IMR-90 (cell line): ENCODE measurements around the gene SNRPE. TPM values are rescaled to one million over a fixed set of nuclear protein-coding genes. Genes with fewer than 3 reads are reported as not detected.

Experiments used
- ATAC-seq: fragments of 200-7000 bp; cut with Tn5 transposase; 2 replicates; pipeline ENCODE4 v1.9.1; 2020; ENCODE audit warnings: low read depth, mild to moderate bottlenecking, moderate library complexity
- BruUV-seq: library from RNA; stranded (reverse); fragments of 400-500 nt; replicated peaks from 2 replicates; lab custom pipeline; 2021; lab: Mats Ljungman, UMichigan
- CTCF ChIA-PET: fragments of 300-600 bp; formaldehyde crosslinking; extraction: SDS; loops from one replicate; lab custom pipeline; 2021; ENCODE audit warnings: antibody characterized with exemption; lab: Yijun Ruan, JAX
- POLR2A ChIA-PET: fragments of 300-600 bp; sonication (Branson Sonifier 250); formaldehyde crosslinking; loops from one replicate; lab custom pipeline; 2022; ENCODE audit warnings: antibody characterized with exemption; ENCODE audit not compliant: unreplicated experiment; lab: Charles Lee
- DNase-seq: peaks from one replicate; pipeline ENCODE4 v3.0.0; 2013
- H2AFZ ChIP-seq: replicated peaks from 2 replicates; pipeline ENCODE3; 2013; ENCODE audit warnings: low read length, mild to moderate bottlenecking; ENCODE audit not compliant: poor library complexity
- H2AK5ac ChIP-seq: 2 replicates; pipeline ENCODE4 v1.6.1; 2013; ENCODE audit warnings: low read depth, low read length, inconsistent platforms
- H2AK9ac ChIP-seq: replicated peaks from 2 replicates; pipeline ENCODE3; 2013; ENCODE audit warnings: mild to moderate bottlenecking, low read depth, low read length, moderate library complexity; ENCODE audit not compliant: poor library complexity
- H2BK120ac ChIP-seq: 2 replicates; pipeline ENCODE4 v1.6.1; 2013; ENCODE audit warnings: low read depth, low read length, inconsistent platforms
- H2BK15ac ChIP-seq: 3 replicates; pipeline ENCODE4 v1.6.1; 2013; ENCODE audit warnings: low read depth, low read length, inconsistent platforms
- H2BK20ac ChIP-seq: 2 replicates; pipeline ENCODE4 v1.6.1; 2013; ENCODE audit warnings: low read depth, mild to moderate bottlenecking, inconsistent platforms, low read length, moderate library complexity
- H2BK5ac ChIP-seq: 2 replicates; pipeline ENCODE4 v1.6.1; 2013; ENCODE audit warnings: mild to moderate bottlenecking, low read depth, low read length, inconsistent platforms; ENCODE audit not compliant: poor library complexity, severe bottlenecking
- H3K14ac ChIP-seq: replicated peaks from 2 replicates; pipeline ENCODE4 v1.6.1; 2013; ENCODE audit warnings: low read depth, low read length, inconsistent platforms
- H3K18ac ChIP-seq: 2 replicates; pipeline ENCODE4 v1.6.1; 2013; ENCODE audit warnings: low read depth, low read length, control low read depth
- H3K23ac ChIP-seq: 2 replicates; pipeline ENCODE4 v1.6.1; 2013; ENCODE audit warnings: low read depth, low read length, inconsistent platforms
- H3K27ac ChIP-seq: 2 replicates; pipeline ENCODE4 v1.5.1; 2013; ENCODE audit warnings: mild to moderate bottlenecking, control low read depth, low read length; ENCODE audit not compliant: insufficient read depth
- H3K27me3 ChIP-seq: 2 replicates; pipeline ENCODE4 v1.6.1; 2013; ENCODE audit warnings: low read length; ENCODE audit not compliant: control insufficient read depth, insufficient read depth
- H3K36me3 ChIP-seq: 2 replicates; pipeline ENCODE4 v1.6.1; 2013; ENCODE audit warnings: low read length, mixed read lengths; ENCODE audit not compliant: control insufficient read depth, insufficient read depth
- H3K4ac ChIP-seq: 2 replicates; pipeline ENCODE4 v1.6.1; 2013; ENCODE audit warnings: low read depth, low read length, inconsistent platforms
- H3K4me1 ChIP-seq: 2 replicates; pipeline ENCODE4 v1.6.1; 2013; ENCODE audit warnings: low read length, mixed read lengths; ENCODE audit not compliant: control insufficient read depth, insufficient read depth
- H3K4me2 ChIP-seq: 2 replicates; pipeline ENCODE4 v1.6.1; 2013; ENCODE audit warnings: low read depth, mild to moderate bottlenecking, control low read depth, low read length, moderate library complexity
- H3K4me3 ChIP-seq: 2 replicates; pipeline ENCODE4 v1.5.1; 2013; ENCODE audit warnings: low read depth, mild to moderate bottlenecking, control low read depth, low read length, moderate library complexity; ENCODE audit not compliant: insufficient read depth
- H3K56ac ChIP-seq: 2 replicates; pipeline ENCODE4 v1.6.1; 2013; ENCODE audit warnings: low read length, inconsistent platforms; ENCODE audit not compliant: insufficient read depth; ENCODE audit errors: extremely low read depth
- H3K79me1 ChIP-seq, 2 experiments: 2 replicates each; pipeline ENCODE4 v1.6.1; 2013; ENCODE audit warnings: low read length in 2 of 2, inconsistent platforms in 1 of 2, low read depth in 1 of 2
- H3K9ac ChIP-seq: 2 replicates; pipeline ENCODE4 v1.6.1; 2013; ENCODE audit warnings: low read depth, low read length, control low read depth
- H3K9me1 ChIP-seq: 2 replicates; pipeline ENCODE4 v1.6.1; 2013; ENCODE audit warnings: low read length, inconsistent platforms; ENCODE audit not compliant: insufficient read depth
- H3K9me3 ChIP-seq: 2 replicates; pipeline ENCODE4 v1.6.1; 2013; ENCODE audit warnings: low read length; ENCODE audit not compliant: control insufficient read depth, insufficient read depth
- H4K20me1 ChIP-seq: 2 replicates; pipeline ENCODE4 v1.6.1; 2013; ENCODE audit warnings: low read length, inconsistent platforms; ENCODE audit not compliant: insufficient read depth
- H4K5ac ChIP-seq: 2 replicates; pipeline ENCODE4 v1.6.1; 2013; ENCODE audit warnings: mild to moderate bottlenecking, low read depth, low read length, control low read depth
- H4K8ac ChIP-seq, 2 experiments: 2 replicates each; pipeline ENCODE4 v1.6.1; 2013; ENCODE audit warnings: low read depth in 2 of 2, low read length in 2 of 2, control low read depth in 1 of 2, inconsistent platforms in 1 of 2
- H4K91ac ChIP-seq: 2 replicates; pipeline ENCODE4 v1.6.1; 2013; ENCODE audit warnings: low read depth, low read length, inconsistent platforms; ENCODE audit not compliant: insufficient read depth
- CEBPB ChIP-seq: IDR thresholded peaks from 2 replicates; pipeline ENCODE4 v1.6.1; 2012; ENCODE audit warnings: low read depth, low read length, improper control_type of control experiment
- MAFK ChIP-seq: IDR thresholded peaks from 2 replicates; pipeline ENCODE4 v1.6.1; 2012; ENCODE audit warnings: low read depth, low read length, improper control_type of control experiment
- MAZ ChIP-seq: IDR thresholded peaks from 2 replicates; pipeline ENCODE4 v1.6.1; 2012; ENCODE audit warnings: low read depth, mild to moderate bottlenecking, low read length, improper control_type of control experiment, moderate library complexity, borderline replicate concordance
- RAD21 ChIP-seq: IDR thresholded peaks from 2 replicates; pipeline ENCODE4 v1.6.1; 2012; ENCODE audit warnings: low read length, improper control_type of control experiment
- WGBS, 2 experiments: methylation state at CpG; one replicate each; pipeline versions ENCODE4 v1.1.5 to v1.1.7; 2013; ENCODE audit warnings: missing lambda C conversion rate in 2 of 2; ENCODE audit not compliant: insufficient read length in 1 of 2; ENCODE audit errors: extremely low coverage in 2 of 2; 5-methylcytosine and 5-hydroxymethylcytosine counted together
- dilution Hi-C: fragments of 300-500 bp; cut with HindIII; formaldehyde crosslinking; loops from one replicate; pipeline ENCODE4 v1.14.3; 2018; ENCODE audit warnings: low sequenced_read_pairs; ENCODE audit not compliant: unreplicated experiment
- in situ Hi-C: fragments of 300-500 bp; cut with MboI; formaldehyde crosslinking; loops from 3 replicates; pipeline ENCODE4 v1.14.3; 2019; ENCODE audit warnings: low sequenced_read_pairs, inconsistent platforms, mixed read lengths
- intact Hi-C: fragments of 100-400 bp; cut with micrococcal nuclease; formaldehyde crosslinking; loops from 2 replicates; pipeline ENCODE4 v1.10.0; 2022
- polyA plus RNA-seq, 3 experiments: library from polyadenylated mRNA; depleted of rRNA; stranded (reverse); fragments of >200 nt; gene quantifications; 2 replicates each; pipeline ENCODE4 v1.2.3, GENCODE V29; 2012; ENCODE audit warnings: low replicate concordance in 1 of 3
- total RNA-seq: library from RNA; depleted of rRNA; stranded (reverse); fragments of >200 nt; gene quantifications from 2 replicates; pipeline ENCODE4 v1.2.3, GENCODE V29; 2012
- TF ChIP-seq, protein P1 (sequence below): conservative IDR thresholded peaks from 2 replicates; pipeline ENCODE4 v1.5.1; 2012; ENCODE audit warnings: mild to moderate bottlenecking, low read depth, low read length, improper control_type of control experiment
- TF ChIP-seq, protein P2 (sequence below): fragments of 150-350 bp; IDR thresholded peaks from 2 replicates; pipeline ENCODE4 v1.6.1; 2017; ENCODE audit warnings: mild to moderate bottlenecking, antibody characterized with exemption, low read length, low read depth

SNRPE gene
- total and polyA plus RNA-seq, 2 of the 4 experiments (the other 2 are of a cell fraction) = 43.6 to 219 TPM

DNA sequence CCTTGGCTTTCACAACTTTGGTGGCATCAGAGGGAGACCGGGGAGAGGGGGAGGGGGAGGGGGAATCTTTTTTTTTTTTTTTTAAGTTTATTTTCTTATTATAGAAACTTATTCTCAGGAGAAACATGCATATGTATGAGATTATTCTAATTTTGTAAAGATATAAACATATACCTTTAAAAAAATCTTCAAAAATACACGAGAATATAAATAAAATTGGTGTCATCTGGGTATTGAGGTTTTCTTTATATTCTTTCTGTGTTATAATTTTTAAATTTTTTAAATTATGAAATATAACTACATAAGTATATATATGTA, 18.9 kb upstream of the SNRPE start:
- ATAC-seq (no peak), DNase-seq (no peak)
- no TSS peak for BruUV-seq
- no peak overlapping the region for H3K4me2 ChIP-seq
- intact Hi-C loops (no loop called here), in situ Hi-C loops (no loop called here), dilution Hi-C loops (no loop called here)
- no peak overlapping the region for H3K18ac ChIP-seq
- TF ChIP-seq CEBPB (no peak), MAFK (no peak), MAZ (no peak), RAD21 (no peak)
- TF ChIP-seq, protein P1, sequence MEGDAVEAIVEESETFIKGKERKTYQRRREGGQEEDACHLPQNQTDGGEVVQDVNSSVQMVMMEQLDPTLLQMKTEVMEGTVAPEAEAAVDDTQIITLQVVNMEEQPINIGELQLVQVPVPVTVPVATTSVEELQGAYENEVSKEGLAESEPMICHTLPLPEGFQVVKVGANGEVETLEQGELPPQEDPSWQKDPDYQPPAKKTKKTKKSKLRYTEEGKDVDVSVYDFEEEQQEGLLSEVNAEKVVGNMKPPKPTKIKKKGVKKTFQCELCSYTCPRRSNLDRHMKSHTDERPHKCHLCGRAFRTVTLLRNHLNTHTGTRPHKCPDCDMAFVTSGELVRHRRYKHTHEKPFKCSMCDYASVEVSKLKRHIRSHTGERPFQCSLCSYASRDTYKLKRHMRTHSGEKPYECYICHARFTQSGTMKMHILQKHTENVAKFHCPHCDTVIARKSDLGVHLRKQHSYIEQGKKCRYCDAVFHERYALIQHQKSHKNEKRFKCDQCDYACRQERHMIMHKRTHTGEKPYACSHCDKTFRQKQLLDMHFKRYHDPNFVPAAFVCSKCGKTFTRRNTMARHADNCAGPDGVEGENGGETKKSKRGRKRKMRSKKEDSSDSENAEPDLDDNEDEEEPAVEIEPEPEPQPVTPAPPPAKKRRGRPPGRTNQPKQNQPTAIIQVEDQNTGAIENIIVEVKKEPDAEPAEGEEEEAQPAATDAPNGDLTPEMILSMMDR = no peak
- TF ChIP-seq, protein P2, sequence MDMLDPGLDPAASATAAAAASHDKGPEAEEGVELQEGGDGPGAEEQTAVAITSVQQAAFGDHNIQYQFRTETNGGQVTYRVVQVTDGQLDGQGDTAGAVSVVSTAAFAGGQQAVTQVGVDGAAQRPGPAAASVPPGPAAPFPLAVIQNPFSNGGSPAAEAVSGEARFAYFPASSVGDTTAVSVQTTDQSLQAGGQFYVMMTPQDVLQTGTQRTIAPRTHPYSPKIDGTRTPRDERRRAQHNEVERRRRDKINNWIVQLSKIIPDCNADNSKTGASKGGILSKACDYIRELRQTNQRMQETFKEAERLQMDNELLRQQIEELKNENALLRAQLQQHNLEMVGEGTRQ = no peak
- no peak overlapping the region for H4K91ac ChIP-seq
- peaks cover 8% of the 10 kb centered on the region for H4K20me1 ChIP-seq
- no peak overlapping the region for H3K4me3 ChIP-seq
- H3K36me3 ChIP-seq = peaks cover 39% of the 10 kb centered on the region
- no peak overlapping the region for H2BK20ac ChIP-seq
- peaks cover 2% of the 10 kb centered on the region for H3K4me1 ChIP-seq
- WGBS, 2 experiments = no CpG with 5 or more reads among the region's 2 CpGs
- H2BK15ac ChIP-seq = no peak overlapping the region
- H3K9me1 ChIP-seq = no peaks in the 10 kb centered on the region
- H3K9ac ChIP-seq = no peak overlapping the region
- POLR2A ChIA-PET = no interaction called here
- no peak overlapping the region for H2AK9ac ChIP-seq
- no peak overlapping the region for H4K5ac ChIP-seq
- H3K56ac ChIP-seq = no peak overlapping the region
- no peak overlapping the region for H2AFZ ChIP-seq
- no peak overlapping the region for H2AK5ac ChIP-seq
- H4K8ac ChIP-seq = no peak overlapping the region
- no peak overlapping the region for H3K23ac ChIP-seq
- no peaks in the 10 kb centered on the region for H3K9me3 ChIP-seq
- no peak overlapping the region for H2BK5ac ChIP-seq
- no peak overlapping the region for H3K27ac ChIP-seq
- H3K4ac ChIP-seq = no peak overlapping the region
- H3K14ac ChIP-seq = no peak overlapping the region
- H3K79me1 ChIP-seq = peaks cover 22 to 25% of the 10 kb centered on the region in 2 experiments
- no peaks in the 10 kb centered on the region for H3K27me3 ChIP-seq
- no peak overlapping the region for H2BK120ac ChIP-seq
- CTCF ChIA-PET = no interaction called here
